ENCODE measurements around the gene NXN.

DNA sequence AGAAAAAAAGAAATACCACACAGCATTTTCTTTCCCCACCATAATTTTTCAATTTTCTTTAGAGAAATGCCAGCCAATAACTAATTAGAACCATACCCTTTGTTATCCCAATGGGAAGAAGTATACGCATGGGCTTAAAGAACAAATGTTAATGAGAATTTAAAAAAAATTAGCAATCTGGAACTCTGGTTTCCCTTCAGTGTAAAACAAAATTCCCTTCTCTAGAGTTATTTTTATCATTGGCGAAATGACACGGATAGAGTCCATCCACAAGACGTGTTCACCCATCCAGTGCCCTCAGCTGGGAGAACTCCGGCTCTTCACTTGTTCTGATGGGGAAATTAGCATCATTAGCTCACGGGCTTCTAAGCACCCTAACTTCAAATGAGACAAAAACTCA is 3.3 kb downstream of the NXN start:
- TF ChIP-seq POLR2A (IDR thresholded peaks at IDR 0.05; ENCODE audit: low read depth, low read length) (no peak), POLR2AphosphoS5 (IDR thresholded peaks at IDR 0.05; ENCODE audit: low read depth, low read length) (no peak), TAF1 (IDR thresholded peaks at IDR 0.05; ENCODE audit: borderline replicate concordance, low read depth, low read length) (no peak)
